HG03354 (cell line): ENCODE results near the gene CDH6.

ENCODE experiments used
- ATAC-seq: cut with Tn5 transposase; IDR thresholded peaks from one replicate; pipeline ENCODE4 v1.9.1; 2021; ENCODE audit warnings: mild to moderate bottlenecking; ENCODE audit not compliant: unreplicated experiment, poor library complexity, severe bottlenecking

The CDH6 gene

GRCh38 chr5:31236339-31236738 lies 42.9 kb downstream of the CDH6 start:
- no peak for ATAC-seq

GRCh38 chr5:31237174-31237573 lies 43.7 kb downstream of the CDH6 start:
- no peak for ATAC-seq

GRCh38 chr5:31238497-31238896 lies 45.0 kb downstream of the CDH6 start:
- ATAC-seq, result no peak

GRCh38 chr5:31244921-31245320 lies 51.4 kb downstream of the CDH6 start:
- ATAC-seq, result no peak

GRCh38 chr5:31247381-31247780 lies 53.9 kb downstream of the CDH6 start:
- ATAC-seq, result no peak

GRCh38 chr5:31250201-31250600 lies 56.7 kb downstream of the CDH6 start:
- ATAC-seq, result no peak

GRCh38 chr5:31251032-31251431 lies 57.5 kb downstream of the CDH6 start:
- no peak for ATAC-seq

GRCh38 chr5:31255041-31255440 lies 61.6 kb downstream of the CDH6 start:
- ATAC-seq, result no peak

GRCh38 chr5:31268256-31268655 lies 74.8 kb downstream of the CDH6 start:
- ATAC-seq, result no peak

GRCh38 chr5:31268686-31269085 lies 75.2 kb downstream of the CDH6 start:
- no peak for ATAC-seq

GRCh38 chr5:31269259-31269658 lies 75.8 kb downstream of the CDH6 start:
- ATAC-seq, result no peak

GRCh38 chr5:31270396-31270795 lies 76.9 kb downstream of the CDH6 start:
- no peak for ATAC-seq

- ATAC-seq, result no peak
These were observed 78.1 kb downstream of the CDH6 start for GRCh38 chr5:31271567-31271966.

GRCh38 chr5:31273161-31273560 lies 79.7 kb downstream of the CDH6 start:
- no peak for ATAC-seq

GRCh38 chr5:31273631-31274378 lies 80.3 kb downstream of the CDH6 start:
- peak; percentile 70 for ATAC-seq

- no peak for ATAC-seq
These were observed 86.7 kb downstream of the CDH6 start for GRCh38 chr5:31280210-31280609.

GRCh38 chr5:31283326-31283725 lies 89.8 kb downstream of the CDH6 start:
- ATAC-seq, result no peak

GRCh38 chr5:31285025-31285424 lies 91.5 kb downstream of the CDH6 start:
- ATAC-seq, result no peak

GRCh38 chr5:31287985-31288384 lies 94.5 kb downstream of the CDH6 start:
- ATAC-seq, result no peak

- no peak for ATAC-seq
These were observed 95.9 kb downstream of the CDH6 start for GRCh38 chr5:31289429-31289828.

- no peak for ATAC-seq
These were observed 97.9 kb downstream of the CDH6 start for GRCh38 chr5:31291323-31291854.

GRCh38 chr5:31300501-31300900 lies 107.0 kb downstream of the CDH6 start:
- no peak for ATAC-seq
